HEK293 (cell line): ENCODE data around the gene CHN2.

ENCODE experiments used
- CTCF ChIA-PET: fragments of 350-600 bp; formaldehyde crosslinking; extraction: SDS; loops from one replicate; lab custom pipeline; 2021; ENCODE audit warnings: antibody characterized with exemption; lab: Yijun Ruan, JAX
- POLR2A ChIA-PET: fragments of 300-600 bp; formaldehyde crosslinking; extraction: SDS; loops from one replicate; lab custom pipeline; 2020; ENCODE audit warnings: antibody characterized with exemption, inconsistent platforms; lab: Yijun Ruan, JAX
- H3K27ac ChIP-seq: fragments of 200-500 bp; sonication (Bioruptor generic); 2 replicates; pipeline ENCODE4 v1.5.1; 2014; ENCODE audit warnings: low read depth, low read length, control low read depth, inconsistent platforms; ENCODE audit errors: extremely low read depth
- H3K36me3 ChIP-seq, 2 experiments: fragments of 200-500 bp in 1 of 2; sonication (Bioruptor generic) in 1 of 2; 1 replicate in 1 of 2; 2 replicates in 1 of 2; pipeline ENCODE4 v1.5.1; 2014 to 2017; ENCODE audit warnings: inconsistent platforms in 2 of 2, low read length in 2 of 2; ENCODE audit not compliant: control insufficient read depth in 2 of 2, insufficient read depth in 1 of 2
- H3K4me1 ChIP-seq: fragments of 200-500 bp; sonication (Bioruptor generic); 2 replicates; pipeline ENCODE4 v1.5.1; 2014; ENCODE audit warnings: mild to moderate bottlenecking, low read length, inconsistent platforms; ENCODE audit not compliant: control insufficient read depth, insufficient read depth
- H3K4me3 ChIP-seq: 2 replicates; pipeline ENCODE4 v1.5.1; 2011; ENCODE audit warnings: low read depth, mild to moderate bottlenecking, control low read depth, low read length, moderate library complexity
- H3K9me3 ChIP-seq: fragments of 200-500 bp; sonication (Bioruptor generic); 2 replicates; pipeline ENCODE4 v1.5.1; 2014; ENCODE audit warnings: low read depth, low read length, inconsistent platforms; ENCODE audit not compliant: control insufficient read depth, insufficient read depth
- GLIS2 ChIP-seq: fragments of 450-650 bp; formaldehyde crosslinking; IDR thresholded peaks from 2 replicates; pipeline ENCODE4 v1.5.1; 2016; ENCODE audit warnings: missing biosample characterization, missing genetic modification characterization
- KLF1 ChIP-seq: fragments of 450-650 bp; formaldehyde crosslinking; IDR thresholded peaks from 2 replicates; pipeline ENCODE4 v1.5.1; 2016; ENCODE audit warnings: missing biosample characterization, missing genetic modification characterization
- MZF1 ChIP-seq: fragments of 450-650 bp; formaldehyde crosslinking; IDR thresholded peaks from 2 replicates; pipeline ENCODE4 v1.5.1; 2017; ENCODE audit warnings: missing biosample characterization, missing genetic modification characterization, borderline replicate concordance
- OSR2 ChIP-seq: fragments of 450-650 bp; formaldehyde crosslinking; IDR thresholded peaks from 2 replicates; pipeline ENCODE4 v1.5.1; 2016; ENCODE audit warnings: missing biosample characterization, missing genetic modification characterization
- OVOL3 ChIP-seq: fragments of 450-650 bp; formaldehyde crosslinking; IDR thresholded peaks from 2 replicates; pipeline ENCODE4 v1.5.1; 2016; ENCODE audit warnings: missing biosample characterization, missing genetic modification characterization
- ZBTB11 ChIP-seq: fragments of 450-650 bp; formaldehyde crosslinking; conservative IDR thresholded peaks from 2 replicates; pipeline ENCODE4 v1.5.1; 2016; ENCODE audit warnings: low read depth, missing biosample characterization, missing genetic modification characterization
- ZBTB49 ChIP-seq: fragments of 450-650 bp; formaldehyde crosslinking; IDR thresholded peaks from 2 replicates; pipeline ENCODE4 v1.5.1; 2016; ENCODE audit warnings: missing biosample characterization, missing genetic modification characterization, low read depth
- ZBTB8A ChIP-seq: fragments of 450-650 bp; formaldehyde crosslinking; IDR thresholded peaks from 2 replicates; pipeline ENCODE4 v1.5.1; 2016; ENCODE audit warnings: missing biosample characterization, missing genetic modification characterization
- ZNF132 ChIP-seq: fragments of 450-650 bp; formaldehyde crosslinking; IDR thresholded peaks from 2 replicates; pipeline ENCODE4 v1.5.1; 2017; ENCODE audit warnings: missing biosample characterization, missing genetic modification characterization, borderline replicate concordance
- ZNF202 ChIP-seq: fragments of 450-650 bp; formaldehyde crosslinking; IDR thresholded peaks from 2 replicates; pipeline ENCODE4 v1.5.1; 2016; ENCODE audit warnings: missing biosample characterization, missing genetic modification characterization, borderline replicate concordance
- ZNF24 ChIP-seq: fragments of 450-650 bp; formaldehyde crosslinking; IDR thresholded peaks from 2 replicates; pipeline ENCODE4 v1.5.1; 2016; ENCODE audit warnings: missing biosample characterization, missing genetic modification characterization
- ZNF266 ChIP-seq: fragments of 450-650 bp; formaldehyde crosslinking; IDR thresholded peaks from 2 replicates; pipeline ENCODE4 v1.5.1; 2016; ENCODE audit warnings: missing biosample characterization, missing genetic modification characterization, low read depth
- ZNF274 ChIP-seq, 2 experiments: fragments of 200-500 bp in 1 of 2; fragments of 450-650 bp in 1 of 2; sonication (Bioruptor generic) in 1 of 2; formaldehyde crosslinking in 1 of 2; IDR thresholded peaks; 2 replicates each; pipeline versions ENCODE4 v1.5.1 to v1.6.1; 2014 to 2016; ENCODE audit warnings: borderline replicate concordance in 1 of 2, inconsistent platforms in 1 of 2, low read length in 1 of 2, missing biosample characterization in 1 of 2, missing genetic modification characterization in 1 of 2
- ZNF280D ChIP-seq: fragments of 450-650 bp; formaldehyde crosslinking; IDR thresholded peaks from 2 replicates; pipeline ENCODE4 v1.5.1; 2016; ENCODE audit warnings: missing biosample characterization, missing genetic modification characterization
- ZNF473 ChIP-seq: fragments of 450-650 bp; formaldehyde crosslinking; IDR thresholded peaks from 2 replicates; pipeline ENCODE4 v1.5.1; 2017; ENCODE audit warnings: missing biosample characterization, missing genetic modification characterization
- ZNF544 ChIP-seq: fragments of 450-650 bp; formaldehyde crosslinking; IDR thresholded peaks from 2 replicates; pipeline ENCODE4 v1.5.0; 2017; ENCODE audit warnings: missing biosample characterization, missing genetic modification characterization
- ZNF571 ChIP-seq: fragments of 450-650 bp; formaldehyde crosslinking; IDR thresholded peaks from 2 replicates; pipeline ENCODE4 v1.5.0; 2017; ENCODE audit warnings: missing biosample characterization, missing genetic modification characterization
- ZNF692 ChIP-seq: fragments of 450-650 bp; formaldehyde crosslinking; IDR thresholded peaks from 2 replicates; pipeline ENCODE4 v1.5.1; 2016; ENCODE audit warnings: missing biosample characterization, missing genetic modification characterization
- ZNF747 ChIP-seq: fragments of 450-650 bp; formaldehyde crosslinking; IDR thresholded peaks from 2 replicates; pipeline ENCODE4 v1.5.1; 2016; ENCODE audit warnings: missing biosample characterization, missing genetic modification characterization
- ZSCAN4 ChIP-seq: fragments of 450-650 bp; formaldehyde crosslinking; IDR thresholded peaks from 2 replicates; pipeline ENCODE4 v1.5.1; 2017; ENCODE audit warnings: missing biosample characterization, missing genetic modification characterization

CHN2 gene

GRCh38 chr7:29256693-29257002, 62.1 kb downstream of the CHN2 start:
- no peak for TF ChIP-seq ZNF202 (tag by site-specific recombination)
- TF ChIP-seq ZNF280D (tag by site-specific recombination), result no peak
- no peak for TF ChIP-seq ZNF24 (tag by site-specific recombination)
- TF ChIP-seq GLIS2 (tag by site-specific recombination), result no peak
- TF ChIP-seq ZNF692 (tag by site-specific recombination), result no peak
- TF ChIP-seq MZF1 (tag by site-specific recombination), result no peak
- no peak for TF ChIP-seq KLF1 (tag by site-specific recombination)
- no peak for TF ChIP-seq ZNF266 (tag by site-specific recombination)
- TF ChIP-seq ZSCAN4, result no peak
- TF ChIP-seq ZNF747 (tag by site-specific recombination), result no peak
- no peak for TF ChIP-seq ZBTB11
- TF ChIP-seq ZNF544, result no peak
- no peak for TF ChIP-seq OVOL3
- TF ChIP-seq ZNF571, result no peak
- no peak for TF ChIP-seq OSR2 (tag by site-specific recombination)
- no peak for TF ChIP-seq ZBTB49 (tag by site-specific recombination)
- no peak for TF ChIP-seq ZNF132 (tag by site-specific recombination)
- no peak for TF ChIP-seq ZNF473 (tag by site-specific recombination)
- TF ChIP-seq ZNF274 (IDR thresholded peaks at IDR 0.05; ENCODE audit: low read length), result no peak
- TF ChIP-seq ZNF274 (tag by site-specific recombination; IDR thresholded peaks at IDR 0.05; ENCODE audit: borderline replicate concordance), result no peak
- no peak for TF ChIP-seq ZBTB8A (tag by site-specific recombination)
- Histone ChIP-seq H3K36me3 (no peaks in the 10 kb centered on the region), H3K9me3 (no peaks in the 10 kb centered on the region), H3K4me3 (no peak overlapping the region), H3K4me1 (peaks cover 21% of the 10 kb centered on the region; the same call in 1 of the 2 replicates), H3K27ac (peak overlapping the region; percentile 34; the same call in 1 of the 2 replicates)
- CTCF ChIA-PET, result interaction anchor here (0.6 to 1.4 kb wide), 4 partner anchors 10 to 67 kb away, joined by 3 to 5 read pairs (median 3); no protein-coding TSS in a partner anchor
- POLR2A ChIA-PET, result interaction anchor here (1.4 kb wide), 1 partner anchor 25 kb away, joined by 8 read pairs; no protein-coding TSS in a partner anchor
